ENCODE data around the gene GDAP1L1. TPM values are rescaled to one million over a fixed set of nuclear protein-coding genes. Genes with fewer than 3 reads are reported as not detected.

GDAP1L1 gene
- total and polyA plus RNA-seq, 4 donors: 24.5 to 137 (median 79.8) TPM

- Histone ChIP-seq H3K36me3 (ENCODE audit: control insufficient read depth, insufficient read depth, low read length) (peaks cover 14% of the 10 kb centered on the region), H3K27ac (ENCODE audit: low read depth, low read length) (no peak overlapping the region), H3K4me1 (ENCODE audit: control insufficient read depth, insufficient read depth, low read length) (peaks cover 6% of the 10 kb centered on the region), H3K9me3 (ENCODE audit: control insufficient read depth, insufficient read depth, low read length) (no peaks in the 10 kb centered on the region), H3K4me3 (ENCODE audit: low read depth, low read length) (no peak overlapping the region), H3K27me3 (ENCODE audit: control insufficient read depth, insufficient read depth, low read length) (no peaks in the 10 kb centered on the region)
- WGBS (ENCODE audit: insufficient coverage): no CpG with 5 or more reads among the region's 3 CpGs
- DNase-seq (ENCODE audit: low read depth in 4 of 6, low spot score in 6 of 6): no peak
These were observed 39.9 kb upstream of the GDAP1L1 start for GRCh38 chr20:44207126-44207723.

GRCh38 chr20:44208165-44208564 lies 38.9 kb upstream of the GDAP1L1 start:
- Histone ChIP-seq H3K4me3 (ENCODE audit: low read depth, low read length) (no peak overlapping the region), H3K4me1 (ENCODE audit: control insufficient read depth, insufficient read depth, low read length) (peaks cover 10% of the 10 kb centered on the region)
- no CpG with 5 or more reads among the region's 7 CpGs for WGBS (ENCODE audit: insufficient coverage)

GRCh38 chr20:44208770-44209169 lies 38.3 kb upstream of the GDAP1L1 start:
- H3K36me3 ChIP-seq (ENCODE audit: control insufficient read depth, insufficient read depth, low read length): peaks cover 13% of the 10 kb centered on the region
- H3K27me3 ChIP-seq (ENCODE audit: control insufficient read depth, insufficient read depth, low read length): no peaks in the 10 kb centered on the region
- no peak overlapping the region for H3K27ac ChIP-seq (ENCODE audit: low read depth, low read length)
- DNase-seq (ENCODE audit: low read depth in 4 of 6, low spot score in 6 of 6): no peak
- H3K4me1 ChIP-seq (ENCODE audit: control insufficient read depth, insufficient read depth, low read length): peaks cover 10% of the 10 kb centered on the region
- WGBS (ENCODE audit: insufficient coverage): 34% methylated on average over 6 of the region's 7 CpGs
- H3K9me3 ChIP-seq (ENCODE audit: control insufficient read depth, insufficient read depth, low read length): no peaks in the 10 kb centered on the region
- H3K4me3 ChIP-seq (ENCODE audit: low read depth, low read length): no peak overlapping the region

More at GRCh38 chr20:44208165-44208564, 38.9 kb upstream of the GDAP1L1 start:
- no peaks in the 10 kb centered on the region for H3K27me3 ChIP-seq (ENCODE audit: control insufficient read depth, insufficient read depth, low read length)
- H3K36me3 ChIP-seq (ENCODE audit: control insufficient read depth, insufficient read depth, low read length): peaks cover 13% of the 10 kb centered on the region
- DNase-seq (ENCODE audit: low read depth in 4 of 6, low spot score in 6 of 6): no peak
- no peak overlapping the region for H3K27ac ChIP-seq (ENCODE audit: low read depth, low read length)
- H3K9me3 ChIP-seq (ENCODE audit: control insufficient read depth, insufficient read depth, low read length): no peaks in the 10 kb centered on the region

- Histone ChIP-seq H3K4me1 (ENCODE audit: control insufficient read depth, insufficient read depth, low read length) (peaks cover 10% of the 10 kb centered on the region), H3K27me3 (ENCODE audit: control insufficient read depth, insufficient read depth, low read length) (no peaks in the 10 kb centered on the region), H3K36me3 (ENCODE audit: control insufficient read depth, insufficient read depth, low read length) (peaks cover 9% of the 10 kb centered on the region), H3K4me3 (ENCODE audit: low read depth, low read length) (peak overlapping the region; percentile 93), H3K9me3 (ENCODE audit: control insufficient read depth, insufficient read depth, low read length) (no peaks in the 10 kb centered on the region), H3K27ac (ENCODE audit: low read depth, low read length) (peak overlapping the region; percentile 79)
- DNase-seq (ENCODE audit: low read depth in 4 of 6, low spot score in 6 of 6): peak in 1 of 6 donors; percentile 5
- under 1% methylated on average over 21 of the region's 31 CpGs for WGBS (ENCODE audit: insufficient coverage)
These were observed 37.3 kb upstream of the GDAP1L1 start for GRCh38 chr20:44209686-44210405.

GRCh38 chr20:44210406-44211176 lies 36.5 kb upstream of the GDAP1L1 start, which contains the start of gene OSER1:
OSER1 (minus strand) TSS chr20:44210771; CDS start chr20:44206957, 3,814 bp downstream.
- peaks cover 10% of the 10 kb centered on the region for H3K4me1 ChIP-seq (ENCODE audit: control insufficient read depth, insufficient read depth, low read length)
- DNase-seq (ENCODE audit: low read depth in 4 of 6, low spot score in 6 of 6): peak; percentile 90 to 99 (median 96)
- under 1% methylated on average over 79 of the region's 79 CpGs for WGBS (ENCODE audit: insufficient coverage)
- H3K4me3 ChIP-seq (ENCODE audit: low read depth, low read length): peak within 1 kb of the TSS; percentile 93
- H3K27ac ChIP-seq (ENCODE audit: low read depth, low read length): peak within 1 kb of the TSS; percentile 95
- no peaks in the 10 kb centered on the region for H3K9me3 ChIP-seq (ENCODE audit: control insufficient read depth, insufficient read depth, low read length)
- peaks cover 2% of the 10 kb centered on the region for H3K36me3 ChIP-seq (ENCODE audit: control insufficient read depth, insufficient read depth, low read length)
- H3K27me3 ChIP-seq (ENCODE audit: control insufficient read depth, insufficient read depth, low read length): no peaks in the 10 kb centered on the region

GRCh38 chr20:44211177-44212039 lies 35.7 kb upstream of the GDAP1L1 start:
- Histone ChIP-seq H3K4me3 (ENCODE audit: low read depth, low read length) (peak overlapping the region; percentile 93), H3K36me3 (ENCODE audit: control insufficient read depth, insufficient read depth, low read length) (peaks cover 6% of the 10 kb centered on the region), H3K9me3 (ENCODE audit: control insufficient read depth, insufficient read depth, low read length) (no peaks in the 10 kb centered on the region), H3K27ac (ENCODE audit: low read depth, low read length) (peak overlapping the region; percentile 95), H3K27me3 (ENCODE audit: control insufficient read depth, insufficient read depth, low read length) (no peaks in the 10 kb centered on the region), H3K4me1 (ENCODE audit: control insufficient read depth, insufficient read depth, low read length) (peaks cover 10% of the 10 kb centered on the region)
- 4% methylated on average over 13 of the region's 24 CpGs for WGBS (ENCODE audit: insufficient coverage)
- peak in 2 of 6 donors; percentile 9 to 48 for DNase-seq (ENCODE audit: low read depth in 4 of 6, low spot score in 6 of 6)

GRCh38 chr20:44212792-44213191 lies 34.3 kb upstream of the GDAP1L1 start:
- H3K4me3 ChIP-seq (ENCODE audit: low read depth, low read length): no peak overlapping the region
- no peak for DNase-seq (ENCODE audit: low read depth in 4 of 6, low spot score in 6 of 6)
- peaks cover 10% of the 10 kb centered on the region for H3K4me1 ChIP-seq (ENCODE audit: control insufficient read depth, insufficient read depth, low read length)
- no peaks in the 10 kb centered on the region for H3K27me3 ChIP-seq (ENCODE audit: control insufficient read depth, insufficient read depth, low read length)
- no peaks in the 10 kb centered on the region for H3K9me3 ChIP-seq (ENCODE audit: control insufficient read depth, insufficient read depth, low read length)
- H3K36me3 ChIP-seq (ENCODE audit: control insufficient read depth, insufficient read depth, low read length): peaks cover 8% of the 10 kb centered on the region
- WGBS (ENCODE audit: insufficient coverage): 92% methylated on average over 3 of the region's 4 CpGs
- H3K27ac ChIP-seq (ENCODE audit: low read depth, low read length): no peak overlapping the region

- peak in 5 of 6 donors; percentile 42 to 91 (median 50) for DNase-seq (ENCODE audit: low read depth in 4 of 6, low spot score in 6 of 6)
- H3K4me3 ChIP-seq (ENCODE audit: low read depth, low read length): no peak overlapping the region
- H3K36me3 ChIP-seq (ENCODE audit: control insufficient read depth, insufficient read depth, low read length): peaks cover 9% of the 10 kb centered on the region
- H3K9me3 ChIP-seq (ENCODE audit: control insufficient read depth, insufficient read depth, low read length): no peaks in the 10 kb centered on the region
- no peaks in the 10 kb centered on the region for H3K27me3 ChIP-seq (ENCODE audit: control insufficient read depth, insufficient read depth, low read length)
- WGBS (ENCODE audit: insufficient coverage): 57% methylated on average over 7 of the region's 7 CpGs
- H3K27ac ChIP-seq (ENCODE audit: low read depth, low read length): no peak overlapping the region
- peaks cover 10% of the 10 kb centered on the region for H3K4me1 ChIP-seq (ENCODE audit: control insufficient read depth, insufficient read depth, low read length)
These were observed 32.0 kb upstream of the GDAP1L1 start for GRCh38 chr20:44215125-44215524.

All from spinal cord (tissue), 10 donors.